Measurements from ENCODE around the gene CTDSPL.

- TF ChIP-seq CTCF (IDR thresholded peaks at IDR 0.05) (no peak), POLR2AphosphoS5 (IDR thresholded peaks at IDR 0.05) (no peak), POLR2A (IDR thresholded peaks at IDR 0.05) (no peak)
Observed at GRCh38 chr3:37954881-37955280, 93.2 kb downstream of the CTDSPL start.
